ENCODE results near the gene C22orf31. TPM values are rescaled to one million over a fixed set of nuclear protein-coding genes. Genes with fewer than 3 reads are reported as not detected.

The C22orf31 gene
- polyA plus RNA-seq, 3 donors: not detected

GRCh38 chr22:29011240-29012100, 50.2 kb downstream of the C22orf31 start:
- H3K36me3 ChIP-seq (replicated peaks in 1 of 2; ENCODE audit: control insufficient read depth in 1 of 2, insufficient read depth in 2 of 2, low read length in 2 of 2): no peaks in the 10 kb centered on the region
- H3K9me3 ChIP-seq (replicated peaks in 1 of 2; ENCODE audit: control insufficient read depth in 1 of 2, insufficient read depth in 1 of 2, low read length in 2 of 2): no peaks in the 10 kb centered on the region
- H2AFZ ChIP-seq (ENCODE audit: insufficient read depth, low read depth, low read length, poor library complexity, severe bottlenecking): no peak overlapping the region
- H3K27me3 ChIP-seq (ENCODE audit: control insufficient read depth in 2 of 2, insufficient read depth in 2 of 2, low read length in 2 of 2): no peaks in the 10 kb centered on the region
- no peaks in the 10 kb centered on the region for H3K79me2 ChIP-seq (ENCODE audit: insufficient read depth, low read length)
- H3K27me3 Mint-ChIP-seq (ENCODE audit: low read depth in 3 of 3): peaks cover 2 to 17% (median 3%) of the 10 kb centered on the region in 3 donors
- no peak for TF ChIP-seq CTCF (IDR thresholded peaks at IDR 0.05)
- no peak overlapping the region for H3K27ac ChIP-seq (ENCODE audit: low read depth in 1 of 2, low read length in 2 of 2)
- H3K27ac Mint-ChIP-seq: peak overlapping the region in 1 of 7 donors; percentile 3
- no peak overlapping the region for H3K4me3 Mint-ChIP-seq
- no peaks in the 10 kb centered on the region for H3K4me1 Mint-ChIP-seq
- H4K20me1 ChIP-seq (ENCODE audit: insufficient read depth, low read length): no peaks in the 10 kb centered on the region
- peaks cover 0 to 2% (median 0%) of the 10 kb centered on the region in 7 donors for H3K9me3 Mint-ChIP-seq
- 57% methylated on average over 6 of the region's 14 CpGs for WGBS (ENCODE audit: insufficient coverage)
- H3K36me3 Mint-ChIP-seq: no peaks in the 10 kb centered on the region
- no peak overlapping the region for H3K9ac ChIP-seq (ENCODE audit: insufficient read depth, low read length, poor library complexity, severe bottlenecking)
- no peak for DNase-seq
- intact Hi-C loops (cut with micrococcal nuclease): no loop called here
- no peak overlapping the region for H3K4me2 ChIP-seq (replicated peaks; ENCODE audit: extremely low read depth, low read length, poor library complexity, severe bottlenecking)
- H3K4me1 ChIP-seq (ENCODE audit: control insufficient read depth in 1 of 2, insufficient read depth in 2 of 2, low read length in 2 of 2): no peaks in the 10 kb centered on the region
- H3K4me3 ChIP-seq (replicated peaks in 1 of 3; ENCODE audit: low read depth in 2 of 3, low read length in 3 of 3): no peak overlapping the region

GRCh38 chr22:29009148-29009547, 52.5 kb downstream of the C22orf31 start:
- Histone ChIP-seq H3K9ac (ENCODE audit: insufficient read depth, low read length, poor library complexity, severe bottlenecking) (no peak overlapping the region), H3K36me3 (replicated peaks in 1 of 2; ENCODE audit: control insufficient read depth in 1 of 2, insufficient read depth in 2 of 2, low read length in 2 of 2) (no peaks in the 10 kb centered on the region), H3K79me2 (ENCODE audit: insufficient read depth, low read length) (no peaks in the 10 kb centered on the region), H4K20me1 (ENCODE audit: insufficient read depth, low read length) (no peaks in the 10 kb centered on the region), H3K9me3 (replicated peaks in 1 of 2; ENCODE audit: control insufficient read depth in 1 of 2, insufficient read depth in 1 of 2, low read length in 2 of 2) (no peaks in the 10 kb centered on the region), H2AFZ (ENCODE audit: insufficient read depth, low read depth, low read length, poor library complexity, severe bottlenecking) (no peak overlapping the region), H3K4me3 (replicated peaks in 1 of 3; ENCODE audit: low read depth in 2 of 3, low read length in 3 of 3) (no peak overlapping the region), H3K4me2 (replicated peaks; ENCODE audit: extremely low read depth, low read length, poor library complexity, severe bottlenecking) (no peak overlapping the region), H3K4me1 (ENCODE audit: control insufficient read depth in 1 of 2, insufficient read depth in 2 of 2, low read length in 2 of 2) (no peaks in the 10 kb centered on the region), H3K27ac (ENCODE audit: low read depth in 1 of 2, low read length in 2 of 2) (no peak overlapping the region), H3K27me3 (ENCODE audit: control insufficient read depth in 2 of 2, insufficient read depth in 2 of 2, low read length in 2 of 2) (peaks cover 0 to 13% of the 10 kb centered on the region in 2 donors)
- no peak overlapping the region for H3K27ac Mint-ChIP-seq
- H3K27me3 Mint-ChIP-seq (ENCODE audit: low read depth in 3 of 3): peaks cover 18 to 37% (median 19%) of the 10 kb centered on the region in 3 donors
- peaks cover 0 to 3% (median 0%) of the 10 kb centered on the region in 7 donors for H3K9me3 Mint-ChIP-seq
- 100% methylated on average over 5 of the region's 5 CpGs for WGBS (ENCODE audit: insufficient coverage)
- no peaks in the 10 kb centered on the region for H3K36me3 Mint-ChIP-seq
- intact Hi-C loops (cut with micrococcal nuclease): no loop called here
- no peak overlapping the region for H3K4me3 Mint-ChIP-seq
- H3K4me1 Mint-ChIP-seq: peaks cover 1% of the 10 kb centered on the region
- DNase-seq: no peak
- no peak for TF ChIP-seq CTCF (IDR thresholded peaks at IDR 0.05)

Other genes starting within 250 kb of the C22orf31 start
- under 1 TPM in 1 of 3 donors, not detected in 2; 0.13 TPM for gene ZNRF3, start 178.3 kb downstream of the C22orf31 start, polyA plus RNA-seq
- 1 to 10 TPM in 1 of 3 donors, under 1 TPM in 2; 0.47 to 1.6 (median 0.69) TPM for gene KREMEN1, start 11.2 kb upstream of the C22orf31 start, polyA plus RNA-seq
- not detected for gene EMID1, start 144.1 kb upstream of the C22orf31 start, polyA plus RNA-seq
- 10 to 100 TPM in 1 of 3 donors, 1 to 10 TPM in 2; 4.0 to 11.1 (median 4.8) TPM for gene RHBDD3, start 206.2 kb upstream of the C22orf31 start, polyA plus RNA-seq
- gene EWSR1, start 206.4 kb upstream of the C22orf31 start, polyA plus RNA-seq: 100 to 1,000 TPM in 2 of 3 donors, 10 to 100 TPM in 1; 81.2 to 280 (median 136) TPM
- 10 to 100 TPM; 14.9 to 20.0 (median 15.7) TPM for gene GAS2L1, start 244.8 kb upstream of the C22orf31 start, polyA plus RNA-seq

Data from CD14-positive monocyte (primary cell).